ENCODE results near the gene OR10J4. TPM values are rescaled to one million over a fixed set of nuclear protein-coding genes. Genes with fewer than 3 reads are reported as not detected.
"Not testable (repeated sequence)": the region's sequence is repeated elsewhere in the genome, so short reads cannot be mapped to it uniquely, and the experiment has no call there.

Gene OR10J4
- not detected for total RNA-seq

DNA sequence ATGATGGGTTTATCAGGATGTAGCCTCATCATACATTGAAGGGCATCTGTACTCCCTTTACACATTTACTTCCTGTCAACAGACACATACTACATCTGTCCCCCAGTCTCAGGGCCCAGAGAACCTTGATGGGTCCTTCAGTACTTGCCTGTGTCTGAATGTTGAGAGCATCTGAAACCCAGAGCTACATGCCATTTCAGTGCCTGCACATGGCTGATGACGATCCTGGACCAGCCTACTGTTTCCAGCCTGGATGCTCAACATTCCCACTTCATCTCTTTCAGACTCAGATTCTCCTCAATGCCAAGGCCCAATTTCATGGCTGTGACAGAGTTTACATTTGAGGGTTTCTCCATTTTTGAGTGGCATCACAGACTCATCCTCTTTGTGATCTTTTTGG lies at the start of gene OR10J4:
Gene OR10J4, plus strand, starts transcription at position 301 of the 400 bp plus-strand sequence.
- DNase-seq: no peak

DNA sequence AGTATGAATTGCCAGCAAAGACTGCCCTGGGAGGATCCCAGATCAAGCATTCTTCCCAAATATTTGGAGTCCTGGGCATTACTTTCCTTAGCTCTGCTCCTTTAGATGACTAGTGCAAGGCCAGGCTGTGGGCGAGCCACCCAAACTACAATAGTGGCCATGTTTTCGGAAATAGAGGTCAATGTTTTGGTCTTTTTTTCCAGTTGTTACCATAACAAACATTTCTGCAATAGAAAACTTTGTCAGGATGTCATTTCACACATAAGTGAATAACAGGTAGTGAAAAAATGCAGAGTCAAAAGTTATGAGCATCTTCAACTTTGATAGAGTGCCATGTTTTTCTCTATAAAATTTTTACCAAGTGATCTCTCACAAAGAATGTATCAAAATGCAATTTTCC lies 25.2 kb upstream of the OR10J4 start:
- DNase-seq: no peak

DNA sequence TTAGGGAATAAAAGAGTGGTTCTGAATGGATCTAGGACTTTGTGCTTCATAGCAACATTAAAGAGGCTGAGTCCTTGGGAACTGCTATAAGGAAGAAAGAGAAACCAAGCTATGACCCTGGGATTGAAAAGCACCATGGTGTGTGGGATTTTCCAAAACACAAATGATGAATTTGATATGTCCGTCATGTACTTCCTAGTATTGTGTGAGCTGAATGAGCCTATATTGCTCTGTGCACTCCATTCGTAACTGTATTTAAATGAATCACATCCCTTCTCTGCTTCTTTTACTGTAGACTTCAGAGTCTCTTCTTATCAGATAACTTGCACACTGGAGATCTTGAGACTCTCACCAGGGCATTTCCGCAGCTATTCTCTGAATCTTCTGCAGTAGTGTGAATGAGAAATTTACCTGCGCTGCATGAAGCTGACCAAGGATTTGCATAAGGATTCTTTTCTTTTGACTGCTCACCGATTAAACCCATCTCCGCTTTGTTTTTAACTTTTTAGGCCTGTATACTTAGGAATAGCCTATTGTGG lies 23.1 kb upstream of the OR10J4 start:
- no peak for DNase-seq

DNA sequence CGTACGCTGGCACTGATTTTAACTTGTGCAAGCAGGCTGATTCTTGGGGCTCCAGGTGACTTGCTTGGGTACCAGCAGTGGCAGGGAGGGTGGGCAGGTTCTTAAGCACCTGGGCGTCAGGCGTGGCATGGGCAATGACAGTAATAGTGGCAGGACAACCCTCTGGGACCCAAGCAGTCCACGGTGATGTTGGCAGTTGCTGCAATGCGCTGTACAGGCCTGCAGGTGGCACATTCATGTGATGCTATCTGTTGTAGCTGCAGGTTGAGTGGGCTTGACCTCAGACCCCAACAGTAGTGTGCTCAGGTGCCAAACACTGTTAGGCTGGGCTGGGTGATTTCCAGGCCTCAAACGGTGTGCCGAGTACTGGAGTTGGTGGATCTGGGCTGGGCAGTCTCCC lies 10.2 kb upstream of the OR10J4 start:
- DNase-seq: no peak

DNA sequence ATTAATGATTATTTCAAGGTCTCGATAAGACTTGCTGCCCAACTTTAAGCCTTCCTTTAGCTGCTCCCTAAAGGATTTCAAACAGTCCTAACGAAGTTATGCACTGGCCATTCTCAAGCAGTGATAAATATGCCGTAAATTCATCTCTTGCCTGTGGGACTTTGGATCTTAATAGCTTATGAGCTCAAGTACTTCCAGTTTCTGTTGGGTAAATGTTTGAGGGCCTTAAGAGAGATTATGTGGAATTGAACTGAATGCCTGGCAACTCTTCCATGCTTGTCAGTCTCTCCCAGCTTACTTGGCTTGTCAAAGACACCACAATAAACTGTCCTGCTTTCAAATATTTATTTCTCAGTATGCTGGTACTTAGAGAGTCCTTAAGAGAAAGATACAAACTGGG lies 3.5 kb upstream of the OR10J4 start:
- no peak for DNase-seq

DNA sequence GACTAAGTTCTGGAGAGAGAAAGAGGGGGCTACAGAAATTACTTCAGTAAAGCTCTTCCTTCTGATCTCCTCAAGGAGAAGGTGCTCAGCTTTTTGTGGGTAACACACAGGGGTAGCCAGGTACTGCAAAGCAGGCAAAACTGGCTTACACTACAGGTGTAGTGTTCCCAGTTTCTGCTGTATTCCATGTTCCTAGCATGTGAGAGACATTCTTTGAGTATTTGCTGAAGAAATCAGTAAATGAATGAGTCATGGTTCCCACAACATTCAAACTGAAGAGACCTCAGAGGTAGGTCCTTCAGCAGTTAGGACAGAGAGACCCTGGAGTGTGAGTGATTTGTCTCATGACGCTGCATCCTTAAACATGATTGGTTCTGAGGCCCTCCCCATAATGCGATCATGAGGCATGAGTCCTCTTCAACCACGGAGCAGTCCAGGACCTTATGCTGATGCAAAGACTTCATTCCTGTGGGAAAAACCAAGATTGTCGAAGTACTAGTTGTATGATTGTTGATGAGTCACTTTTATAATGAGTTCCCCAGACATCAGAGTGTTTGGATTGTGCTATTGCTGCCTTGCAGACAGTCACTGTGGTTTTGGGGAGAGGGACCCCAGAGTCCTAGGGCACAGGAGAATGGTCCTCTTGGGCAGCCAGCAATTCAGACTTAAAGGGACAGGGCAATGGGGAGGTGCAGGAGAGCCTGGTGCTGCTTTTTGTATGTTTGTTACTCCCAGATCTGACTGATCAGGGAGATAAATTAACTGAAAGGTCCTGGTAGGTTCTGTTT lies 2.7 kb upstream of the OR10J4 start:
- no peak for DNase-seq

DNA sequence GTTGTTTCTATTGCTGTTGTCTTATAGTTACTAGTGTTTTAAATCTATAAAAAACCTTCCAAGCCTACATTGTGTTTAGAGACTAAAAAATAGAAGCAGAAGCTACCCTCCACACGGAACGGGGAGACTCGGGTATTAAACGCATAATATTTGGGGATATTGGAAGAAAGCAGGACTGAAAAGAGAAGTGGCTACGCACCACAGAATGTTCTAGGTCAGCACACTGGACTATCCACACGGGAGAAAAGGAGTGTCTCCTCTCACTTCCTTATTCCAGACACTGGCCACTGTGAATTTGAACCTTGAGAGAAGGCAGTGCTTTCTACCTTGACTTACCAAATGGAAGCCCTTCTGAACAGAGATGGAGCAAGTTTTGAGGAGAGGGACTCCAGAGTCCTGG lies 1.0 kb upstream of the OR10J4 start:
- no peak for DNase-seq

DNA sequence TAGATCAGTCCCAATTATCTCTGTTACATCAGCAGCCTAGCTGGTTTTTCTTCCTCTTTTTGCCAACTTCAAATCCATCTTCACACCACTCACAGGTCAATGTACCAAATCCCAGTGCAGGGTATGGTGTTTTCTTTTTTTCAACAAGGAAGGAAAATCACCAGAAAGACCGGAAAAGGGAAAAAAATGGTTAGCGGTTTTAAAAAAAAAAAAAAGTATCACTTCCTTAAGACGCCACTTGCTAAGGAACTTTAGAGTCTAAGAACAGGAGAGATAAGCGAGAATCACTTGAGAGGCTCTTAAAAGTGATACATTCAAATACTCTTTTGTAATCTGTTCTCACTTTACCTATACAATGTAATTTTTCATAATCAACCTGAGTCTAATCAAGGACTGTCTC lies 4.5 kb downstream of the OR10J4 start:
- DNase-seq: no peak

DNA sequence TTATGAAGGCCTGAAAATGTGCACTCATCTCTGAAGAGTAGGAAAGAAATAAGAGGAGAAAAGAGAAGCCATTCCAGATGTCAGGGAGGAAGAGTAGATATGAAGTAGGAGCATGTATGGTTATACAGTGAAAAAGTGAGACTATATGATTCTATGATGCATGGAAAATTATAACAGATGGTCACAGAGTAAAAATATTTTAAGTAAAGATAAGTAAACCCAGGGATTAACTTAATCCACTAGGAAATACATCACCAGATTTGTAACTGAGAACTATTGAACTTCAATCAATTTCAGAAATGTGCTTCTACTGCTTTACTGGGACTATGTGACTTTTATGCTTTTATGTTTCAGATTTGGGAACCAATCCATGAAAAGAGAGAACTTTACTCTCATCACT lies 7.4 kb downstream of the OR10J4 start, which contains the start of gene OR10J1:
Gene OR10J1, plus strand, starts transcription at position 301 of the 400 bp plus-strand sequence. Its CDS starts 70 bp downstream, at position 371.
- DNase-seq: no peak

DNA sequence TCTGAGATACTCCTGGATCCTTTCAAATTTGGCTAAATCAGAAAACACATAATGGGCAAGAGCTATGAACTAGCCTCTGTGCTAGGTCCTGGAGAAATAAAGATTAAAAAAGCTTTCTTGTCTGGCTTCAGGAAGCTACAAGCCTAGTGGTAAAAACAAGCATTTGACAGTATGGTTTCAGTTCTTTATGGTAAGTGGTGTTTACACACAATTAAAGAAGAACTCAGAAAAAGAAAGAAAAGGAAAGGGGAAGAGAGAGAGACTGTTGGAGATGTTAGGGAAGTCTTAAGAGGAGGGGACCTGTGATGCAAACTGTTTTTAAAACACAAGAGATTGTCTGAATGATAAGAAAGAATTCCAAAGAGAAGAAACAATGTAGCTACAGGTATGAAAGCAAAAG lies 9.4 kb downstream of the OR10J4 start:
- DNase-seq: no peak

DNA sequence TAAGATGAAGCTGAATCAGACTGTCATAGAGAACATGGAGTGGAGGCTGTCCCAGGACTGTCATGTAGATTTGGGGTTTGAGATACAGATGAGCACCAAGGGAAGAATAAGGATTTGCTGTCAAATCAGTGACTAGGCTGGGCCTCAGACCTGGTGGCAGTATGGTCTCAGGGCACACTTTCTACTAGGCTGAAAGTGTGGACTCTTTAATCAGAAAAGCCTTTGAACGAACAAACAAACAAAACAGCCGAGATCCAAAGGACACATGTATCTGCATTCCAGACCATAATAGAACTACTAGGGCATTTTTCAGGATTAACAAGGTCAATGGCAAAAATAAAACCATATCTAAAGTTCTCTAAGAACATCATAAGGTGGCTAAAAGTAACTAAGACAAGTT lies 10.4 kb downstream of the OR10J4 start:
- DNase-seq: no peak

DNA sequence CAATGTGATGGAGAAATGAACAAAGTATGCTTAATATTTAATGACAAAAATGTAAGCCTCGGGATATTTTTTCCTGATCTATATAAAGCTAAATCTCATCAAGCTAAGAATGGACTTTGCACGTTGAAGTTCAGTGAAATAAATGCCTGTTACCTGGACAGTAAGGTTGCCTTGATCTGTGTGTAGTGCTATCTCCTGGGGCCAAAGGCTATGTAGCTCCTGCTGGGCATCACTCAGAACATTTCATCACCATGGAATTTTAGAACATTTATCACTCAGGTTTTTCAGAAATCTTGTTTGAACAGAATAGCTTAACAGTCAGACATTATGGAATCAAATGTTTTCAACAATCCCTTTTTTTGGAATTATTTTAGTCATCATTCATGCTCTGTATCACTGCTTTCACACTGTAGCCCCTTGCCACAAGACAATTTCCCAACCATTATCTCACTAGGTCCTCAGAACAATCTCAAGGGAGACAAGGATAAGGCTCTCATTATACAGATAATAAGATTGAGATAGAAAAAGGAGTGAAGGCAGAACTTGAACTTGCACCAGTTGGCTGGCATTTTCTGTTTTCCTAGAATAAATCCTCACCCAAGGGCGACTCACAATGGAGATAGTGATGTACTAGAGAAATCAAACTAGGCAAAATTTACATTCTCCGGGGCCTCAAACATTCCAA lies 11.2 kb downstream of the OR10J4 start:
- no peak for DNase-seq

DNA sequence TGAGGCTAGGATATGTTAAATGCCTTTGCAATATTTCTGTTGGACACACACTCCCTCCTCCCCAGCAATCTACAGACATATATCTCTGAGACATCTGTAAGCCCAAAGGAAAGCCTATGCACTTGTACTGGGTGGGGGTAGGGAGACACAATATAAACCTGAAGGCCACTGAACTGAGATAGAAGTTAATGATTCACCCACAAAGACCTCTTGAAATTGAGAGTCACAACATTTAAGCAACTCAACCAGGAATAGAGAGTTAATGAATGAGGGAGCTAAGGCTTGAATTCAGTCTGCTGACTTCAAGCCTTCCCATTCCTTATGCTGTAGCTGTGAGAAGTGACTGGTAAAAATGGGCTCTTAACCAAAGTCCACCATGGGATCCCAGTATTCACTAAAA lies 12.5 kb downstream of the OR10J4 start:
- no peak for DNase-seq

DNA sequence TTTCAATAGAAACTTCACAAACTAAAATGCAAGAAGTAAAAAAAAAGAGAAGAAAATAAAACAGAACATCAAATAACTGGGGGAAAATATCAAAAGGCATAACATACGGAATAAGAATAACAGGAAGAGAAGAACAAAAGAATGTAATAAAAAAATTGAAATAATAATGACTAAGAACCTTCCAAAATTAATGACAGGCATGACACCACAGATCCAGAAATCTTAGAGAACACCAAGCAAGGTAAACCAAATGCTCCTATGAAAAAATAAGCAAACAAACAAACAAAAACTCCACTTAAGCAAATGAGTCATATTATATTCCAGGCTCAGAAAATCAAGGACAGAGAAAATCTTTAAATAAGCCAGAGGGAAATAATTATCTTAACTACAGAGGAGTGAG lies 16.2 kb downstream of the OR10J4 start:
- DNase-seq: no peak

DNA sequence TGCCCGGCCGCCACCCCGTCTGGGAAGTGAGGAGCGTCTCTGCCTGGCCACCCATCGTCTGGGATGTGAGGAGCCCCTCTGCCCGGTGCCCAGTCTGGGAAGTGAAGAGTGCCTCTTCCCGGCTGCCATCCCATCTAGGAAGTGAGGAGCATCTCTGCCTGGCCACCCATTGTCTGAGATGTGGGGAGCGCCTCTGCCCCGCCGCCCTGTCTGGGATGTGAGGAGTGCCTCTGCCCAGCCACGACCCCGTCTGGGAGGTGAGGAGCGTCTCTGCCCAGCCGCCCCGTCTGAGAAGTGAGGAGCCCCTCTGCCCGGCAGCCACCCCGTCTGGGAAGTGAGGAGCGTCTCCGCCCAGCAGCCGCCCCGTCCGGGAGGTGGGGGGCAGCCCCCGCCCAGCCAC lies 17.6 kb downstream of the OR10J4 start:
- not testable (repeated sequence) for DNase-seq

DNA sequence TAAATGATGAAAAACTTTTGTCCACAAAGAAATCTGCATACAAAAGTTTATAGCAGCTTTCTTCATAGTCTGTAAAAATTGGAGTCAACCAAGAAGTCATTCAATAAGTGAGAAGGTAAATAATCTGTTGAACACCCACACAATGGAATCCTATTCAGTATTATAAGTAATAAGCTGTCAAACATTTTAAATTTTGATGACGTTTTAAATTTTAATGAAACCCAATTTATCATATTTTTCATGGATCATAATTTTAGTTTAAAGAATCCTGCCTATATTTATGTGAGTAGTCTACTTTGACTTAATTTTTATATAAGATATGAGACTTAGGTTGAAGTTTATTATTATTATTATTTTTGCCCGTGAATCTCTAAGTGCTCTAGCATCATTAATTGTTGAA lies 27.5 kb downstream of the OR10J4 start:
- DNase-seq: no peak

DNA sequence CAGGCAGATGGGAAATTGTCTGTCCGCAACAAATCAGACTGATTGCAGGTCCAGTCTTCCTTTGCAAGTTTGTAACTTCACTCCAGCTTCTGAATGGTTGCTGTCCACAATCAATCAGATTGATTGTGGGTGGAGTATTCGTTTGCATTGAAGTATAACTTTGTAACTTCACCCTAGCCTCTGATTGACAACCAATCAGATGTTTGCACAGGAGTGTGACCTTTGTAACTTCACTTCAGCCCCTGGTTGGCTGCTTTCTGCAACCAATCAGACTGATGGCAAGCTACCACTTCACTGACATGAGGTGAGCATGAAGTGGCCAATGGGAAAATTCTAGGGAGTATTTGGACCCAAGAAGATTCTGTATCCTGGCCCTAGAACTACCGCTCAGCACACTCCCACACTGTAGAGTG lies 33.2 kb downstream of the OR10J4 start:
- no peak for DNase-seq

DNA sequence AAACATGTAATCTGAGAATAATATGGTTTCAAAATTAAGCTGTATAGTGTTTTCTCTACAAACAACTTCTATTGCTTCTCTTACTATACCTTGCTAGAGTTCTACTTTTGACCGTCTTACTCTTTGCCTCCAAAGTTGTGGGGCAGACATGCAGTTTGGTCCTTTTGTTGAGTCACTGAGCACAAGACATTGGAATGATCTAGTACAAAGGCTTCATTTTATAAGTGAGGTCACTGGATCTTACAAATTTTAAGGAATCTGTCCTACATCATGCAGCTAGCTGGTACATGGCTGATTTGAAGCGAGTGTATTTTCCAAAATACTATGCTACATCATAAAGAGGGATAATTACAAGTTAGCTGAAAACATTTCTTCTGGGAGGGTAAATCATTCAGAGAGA lies 36.3 kb downstream of the OR10J4 start:
- no peak for DNase-seq

DNA sequence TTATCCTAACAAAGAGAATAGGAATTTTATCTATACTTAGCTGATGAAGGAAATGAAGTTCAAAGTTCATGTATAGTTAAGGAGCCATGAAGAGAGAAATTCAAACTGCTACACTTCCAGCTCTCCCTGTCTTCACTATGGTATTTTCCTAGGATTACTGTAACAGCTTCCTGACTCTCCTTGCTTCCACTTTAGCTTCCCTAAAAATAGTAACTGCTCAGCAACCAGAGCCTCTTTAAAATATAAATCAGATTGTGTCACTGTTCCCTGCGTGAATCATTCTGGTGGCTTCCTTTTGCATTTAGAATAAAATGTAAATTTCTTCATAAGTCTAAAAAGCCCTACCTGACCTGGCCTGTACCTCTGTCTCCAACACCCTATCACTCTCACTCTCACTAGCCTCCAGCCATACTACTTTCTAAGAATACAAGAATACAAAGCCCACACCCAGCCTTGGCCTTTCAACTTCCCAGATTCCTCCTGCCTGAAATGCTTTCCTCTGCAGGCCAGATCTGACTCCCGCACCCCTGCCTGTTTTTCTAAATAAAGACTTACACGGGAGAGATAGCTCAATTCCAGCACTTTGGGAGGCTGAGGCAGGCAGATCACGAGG lies 38.0 kb downstream of the OR10J4 start:
- no peak for DNase-seq

DNA sequence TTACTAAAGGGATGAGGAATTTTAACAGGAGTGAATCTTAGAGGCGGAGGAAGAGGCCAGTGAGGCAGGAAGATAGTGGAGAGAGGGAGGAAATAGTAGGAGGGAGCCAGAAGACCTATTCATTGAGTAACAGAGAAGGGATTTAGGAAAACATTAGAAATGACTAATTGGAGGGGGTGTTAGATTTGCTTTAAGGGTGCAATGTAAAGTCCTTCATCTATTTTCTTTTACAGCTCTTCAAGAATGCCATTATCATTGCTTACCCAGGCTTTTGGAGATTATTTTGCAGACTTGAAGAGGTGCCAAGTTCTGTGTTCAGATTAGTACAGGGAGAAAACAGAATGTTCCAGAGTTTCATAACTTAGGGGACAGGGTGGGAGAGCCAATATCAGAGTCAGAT lies 41.3 kb downstream of the OR10J4 start:
- DNase-seq: no peak

DNA sequence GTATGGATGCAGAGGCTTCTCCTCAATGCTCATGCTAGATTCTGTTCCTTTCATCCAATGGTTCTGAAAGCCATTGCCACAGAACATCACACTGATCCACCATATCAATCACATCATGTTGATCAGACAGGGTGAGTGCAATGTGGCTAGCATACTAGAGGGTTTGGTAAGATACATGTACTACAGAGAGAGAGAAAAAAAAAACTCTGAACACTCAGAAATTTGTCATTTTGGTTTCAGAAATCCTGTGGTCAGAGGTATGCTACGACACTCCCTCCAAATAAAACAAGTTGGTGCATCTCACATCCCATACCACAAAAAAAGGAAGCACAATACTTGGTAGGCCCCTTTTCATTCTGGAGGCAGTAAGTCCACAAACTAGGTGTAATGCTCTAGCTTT lies 42.9 kb downstream of the OR10J4 start:
- no peak for DNase-seq

All from occipital lobe (tissue), 2 donors.